Epithelial cell of proximal tubule (primary cell): ENCODE measurements around the gene UGT1A5. TPM values are rescaled to one million over a fixed set of nuclear protein-coding genes. Genes with fewer than 3 reads are reported as not detected.
A peak's percentile ranks its signal among the peaks of the same experiment; 100 is the strongest.
"Not testable (repeated sequence)": the region's sequence is repeated elsewhere in the genome, so short reads cannot be mapped to it uniquely, and the experiment has no call there.

ENCODE experiments used
- DNase-seq: peaks from one replicate; pipeline ENCODE4 v3.0.0-alpha.2; 2011; ENCODE audit warnings: low read depth
- H3K4me3 ChIP-seq: 2 replicates; pipeline ENCODE4 v1.5.1; 2011; ENCODE audit warnings: low read depth, mild to moderate bottlenecking, low read length
- CTCF ChIP-seq: conservative IDR thresholded peaks from 2 replicates; pipeline ENCODE4 v1.5.1; 2012; ENCODE audit warnings: low read depth, mild to moderate bottlenecking, low read length
- total RNA-seq: library from RNA; depleted of rRNA; stranded (reverse); fragments of >200 nt; gene quantifications from 2 replicates; pipeline ENCODE4 v1.2.3, GENCODE V29; 2015

The UGT1A5 gene
- total RNA-seq, 1 donor from 2014 or later, result not detected

GRCh38 chr2:233691443-233692433, 21.0 kb upstream of the UGT1A5 start:
- H3K4me3 ChIP-seq, result peak overlapping the region; percentile 48
- no peak for DNase-seq

GRCh38 chr2:233692648-233693047, 20.1 kb upstream of the UGT1A5 start, which contains the start of gene UGT1A6:
Gene UGT1A6 (plus strand): TSS chr2:233692890. CDS start chr2:233693005, 115 bp downstream.
- no peak for TF ChIP-seq CTCF
- no peak for DNase-seq
- peak within 1 kb of the TSS; percentile 48 for H3K4me3 ChIP-seq

More at GRCh38 chr2:233691443-233692433, 21.0 kb upstream of the UGT1A5 start:
- TF ChIP-seq CTCF, result no peak

- H3K4me3 ChIP-seq, result peak overlapping the region; percentile 48
- no peak for DNase-seq
Observed at GRCh38 chr2:233693963-233694362, 18.7 kb upstream of the UGT1A5 start.

GRCh38 chr2:233698740-233699139, 14.0 kb upstream of the UGT1A5 start:
- H3K4me3 ChIP-seq, result no peak overlapping the region
- no peak for TF ChIP-seq CTCF
- DNase-seq, result no peak

More at GRCh38 chr2:233693963-233694362, 18.7 kb upstream of the UGT1A5 start:
- TF ChIP-seq CTCF, result no peak

- H3K4me3 ChIP-seq, result no peak overlapping the region
- no peak for TF ChIP-seq CTCF
- DNase-seq, result no peak
Observed at GRCh38 chr2:233699424-233700027, 13.2 kb upstream of the UGT1A5 start.

- no peak for TF ChIP-seq CTCF
- H3K4me3 ChIP-seq, result no peak overlapping the region
- peak; percentile 92 for DNase-seq
Observed at GRCh38 chr2:233700028-233700635, 12.6 kb upstream of the UGT1A5 start.

DNA sequence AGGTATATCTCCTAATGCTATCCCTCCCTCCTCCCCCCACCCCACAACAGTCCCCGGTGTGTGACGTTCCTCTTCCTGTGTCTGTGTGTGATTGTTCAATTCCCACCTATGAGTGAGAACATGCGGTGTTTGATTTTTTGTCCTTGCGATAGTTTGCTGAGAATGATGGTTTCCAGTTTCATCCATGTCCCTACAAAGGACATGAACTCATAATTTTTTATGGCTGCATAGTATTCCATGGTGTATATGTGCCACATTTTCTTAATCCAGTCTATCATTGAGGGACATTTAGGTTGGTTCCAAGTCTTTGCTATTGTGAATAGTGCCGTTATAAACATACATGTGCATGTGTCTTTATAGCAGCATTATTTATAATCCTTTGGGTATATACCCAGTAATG, 11.9 kb upstream of the UGT1A5 start:
- not testable (repeated sequence) for DNase-seq

More for the DNA sequence above, 11.9 kb upstream of the UGT1A5 start:
- not testable (repeated sequence) for H3K4me3 ChIP-seq
